Caco-2 (cell line): ENCODE data around the gene SRGAP1. TPM values are rescaled to one million over a fixed set of nuclear protein-coding genes. Genes with fewer than 3 reads are reported as not detected.

Experiments
- Bru-seq: library from RNA; stranded (reverse); fragments of 400-500 nt; gene quantifications from one replicate; lab custom pipeline; 2021; lab: Mats Ljungman, UMichigan
- BruChase-seq, 2 experiments: library from RNA; stranded (reverse); fragments of 400-500 nt; gene quantifications; one replicate each; lab custom pipeline; 2021; lab: Mats Ljungman, UMichigan
- BruUV-seq: library from RNA; stranded (reverse); fragments of 400-500 nt; replicated peaks from 2 replicates; lab custom pipeline; 2021; lab: Mats Ljungman, UMichigan
- CTCF ChIA-PET: fragments of 300-600 bp; sonication (Branson Sonifier 250); formaldehyde crosslinking; loops from one replicate; lab custom pipeline; 2022; ENCODE audit warnings: antibody characterized with exemption; lab: Charles Lee
- POLR2A ChIA-PET: fragments of 300-600 bp; sonication (Branson Sonifier 250); formaldehyde crosslinking; loops from one replicate; lab custom pipeline; 2022; ENCODE audit warnings: antibody characterized with exemption; lab: Charles Lee
- DNase-seq, 2 experiments: peaks; one replicate each; pipeline versions ENCODE4 v3.0.0 to v3.0.0-alpha.2; 2020 to 2022
- H3K27me3 ChIP-seq: replicated peaks from 2 replicates; pipeline ENCODE4 v1.6.0; 2011; ENCODE audit warnings: low read length; ENCODE audit not compliant: control insufficient read depth, insufficient read depth
- H3K36me3 ChIP-seq: 2 replicates; pipeline ENCODE4 v1.5.1; 2011; ENCODE audit warnings: low read length; ENCODE audit not compliant: control insufficient read depth, insufficient read depth
- H3K4me1 ChIP-seq: fragments of 250-450 bp; sonication (Bioruptor Pico); 2 replicates; pipeline ENCODE4 v1.5.1; 2020; ENCODE audit warnings: mild to moderate bottlenecking
- H3K4me3 ChIP-seq: 2 replicates; pipeline ENCODE4 v1.5.1; 2011; ENCODE audit warnings: low read depth, mild to moderate bottlenecking, control low read depth, low read length
- H3K9me3 ChIP-seq: fragments of 250-450 bp; sonication (Bioruptor Pico); 2 replicates; pipeline ENCODE4 v1.5.1; 2020; ENCODE audit warnings: mild to moderate bottlenecking, moderate library complexity
- H3K27ac Mint-ChIP-seq: one replicate; pipeline ENCODE4 v1.8.0; 2022; ENCODE audit warnings: mixed read lengths; ENCODE audit not compliant: unreplicated experiment
- H3K27me3 Mint-ChIP-seq: one replicate; pipeline ENCODE4 v1.8.0; 2022; ENCODE audit warnings: mixed read lengths; ENCODE audit not compliant: insufficient read depth, unreplicated experiment
- H3K36me3 Mint-ChIP-seq: one replicate; pipeline ENCODE4 v1.8.0; 2022; ENCODE audit warnings: mild to moderate bottlenecking, mixed read lengths; ENCODE audit not compliant: insufficient read depth, unreplicated experiment
- H3K4me1 Mint-ChIP-seq: one replicate; pipeline ENCODE4 v1.8.0; 2022; ENCODE audit warnings: low read depth, mixed read lengths; ENCODE audit not compliant: unreplicated experiment
- H3K4me3 Mint-ChIP-seq: one replicate; pipeline ENCODE4 v1.8.0; 2022; ENCODE audit warnings: mild to moderate bottlenecking, moderate library complexity, mixed read lengths; ENCODE audit not compliant: unreplicated experiment
- H3K9me3 Mint-ChIP-seq: one replicate; pipeline ENCODE4 v1.8.0; 2022; ENCODE audit warnings: mixed read lengths; ENCODE audit not compliant: unreplicated experiment
- CTCF ChIP-seq, 2 experiments: fragments of 200-600 bp in 1 of 2; IDR thresholded peaks; 1 replicate in 1 of 2; 2 replicates in 1 of 2; pipeline versions ENCODE4 v1.5.1 to v1.8.0; 2011 to 2022; ENCODE audit warnings: antibody characterized with exemption in 1 of 2, control low read depth in 1 of 2, inconsistent platforms in 1 of 2, low read depth in 1 of 2, low read length in 1 of 2, mild to moderate bottlenecking in 1 of 2, moderate library complexity in 1 of 2; ENCODE audit not compliant: insufficient read depth in 1 of 2, severe bottlenecking in 1 of 2, unreplicated experiment in 1 of 2
- intact Hi-C: fragments of 100-400 bp; cut with micrococcal nuclease; formaldehyde crosslinking; loops from one replicate; pipeline ENCODE4 v1.10.0; 2022; ENCODE audit not compliant: unreplicated experiment
- long read RNA-seq: library from polyadenylated mRNA; stranded (forward); transcript quantifications from one replicate; pipeline ENCODE4 v2.0.0, GENCODE V29; 2022
- total RNA-seq: library from RNA; stranded (reverse); gene quantifications from 2 replicates; pipeline ENCODE4 v1.2.3, GENCODE V29; 2022

Gene SRGAP1
- 21.7 and 22.1 TPM in 2 replicates for total RNA-seq
- percentile 89 among the genes with signal in this experiment for Bru-seq, nascent RNA
- percentile 79 among the genes with signal in this experiment for BruChase-seq, experiment 1, labeled RNA remaining after a 2-hour chase
- BruChase-seq, experiment 2, labeled RNA remaining after a 6-hour chase, result percentile 72 among the genes with signal in this experiment
- long read RNA-seq, partial matches to known transcripts, result 5 of 7 reads
- long read RNA-seq, other reads (novel, unspliced or antisense), result 2 of 7 reads

GRCh38 chr12:63844391-63845341 is at the start of gene SRGAP1:
Gene SRGAP1 (plus strand): TSS chr12:63844700. CDS start chr12:63844817, 117 bp downstream.
- H3K9me3 ChIP-seq, result no peaks in the 10 kb centered on the region
- Mint-ChIP-seq H3K27me3 (no peaks in the 10 kb centered on the region), H3K36me3 (peaks cover 22% of the 10 kb centered on the region), H3K9me3 (no peaks in the 10 kb centered on the region), H3K27ac (peak within 1 kb of the TSS; percentile 94), H3K4me3 (peak within 1 kb of the TSS; percentile 100), H3K4me1 (peaks cover 23% of the 10 kb centered on the region)
- H3K27me3 ChIP-seq, result no peaks in the 10 kb centered on the region
- no peaks in the 10 kb centered on the region for H3K36me3 ChIP-seq
- peaks cover 30% of the 10 kb centered on the region for H3K4me1 ChIP-seq
- BruUV-seq, result TSS peak; percentile 51
- CTCF ChIA-PET, result interaction anchor here (0.5 to 2.7 kb wide), 6 partner anchors 9 to 391 kb away, joined by 3 to 23 read pairs (median 4); no protein-coding TSS in a partner anchor
- POLR2A ChIA-PET, result interaction anchor here (0.5 to 1.5 kb wide), 5 partner anchors 17 to 560 kb away, joined by 3 to 4 read pairs (median 4); partner anchors contain the start of gene XPOT
- peak; percentile 51 to 59 for DNase-seq
- intact Hi-C loops, result loop anchor here (1.0 to 10.0 kb wide), 9 partner anchors 18 to 560 kb away; partner anchors contain the start of gene XPOT
- no peak for TF ChIP-seq CTCF (IDR thresholded peaks at IDR 0.05; ENCODE audit: insufficient read depth in 1 of 2, low read depth in 1 of 2, low read length in 1 of 2, severe bottlenecking in 1 of 2, unreplicated experiment in 1 of 2)
- H3K4me3 ChIP-seq, result peak within 1 kb of the TSS; percentile 91

- no peak for DNase-seq
- Histone ChIP-seq H3K9me3 (no peaks in the 10 kb centered on the region), H3K36me3 (no peaks in the 10 kb centered on the region; the same call in 1 of the 2 replicates), H3K27me3 (no peaks in the 10 kb centered on the region), H3K4me1 (no peaks in the 10 kb centered on the region), H3K4me3 (no peak overlapping the region)
- intact Hi-C loops, result no loop called here
- H3K36me3 Mint-ChIP-seq, result peaks cover 6% of the 10 kb centered on the region
- H3K4me1 Mint-ChIP-seq, result no peaks in the 10 kb centered on the region
- no peaks in the 10 kb centered on the region for H3K27me3 Mint-ChIP-seq
- no peak overlapping the region for H3K4me3 Mint-ChIP-seq
- no peak for TF ChIP-seq CTCF (IDR thresholded peaks at IDR 0.05; ENCODE audit: insufficient read depth in 1 of 2, low read depth in 1 of 2, low read length in 1 of 2, severe bottlenecking in 1 of 2, unreplicated experiment in 1 of 2)
- H3K27ac Mint-ChIP-seq, result no peak overlapping the region
- ChIA-PET POLR2A (no interaction called here), CTCF (no interaction called here)
- H3K9me3 Mint-ChIP-seq, result no peaks in the 10 kb centered on the region
- no TSS peak for BruUV-seq
These were observed 49.3 kb upstream of the SRGAP1 start for GRCh38 chr12:63795032-63795687.

- Mint-ChIP-seq H3K4me1 (no peaks in the 10 kb centered on the region), H3K36me3 (no peaks in the 10 kb centered on the region), H3K4me3 (no peak overlapping the region), H3K27me3 (no peaks in the 10 kb centered on the region), H3K9me3 (no peaks in the 10 kb centered on the region), H3K27ac (no peak overlapping the region)
- ChIA-PET CTCF (no interaction called here), POLR2A (no interaction called here)
- H3K36me3 ChIP-seq, result no peaks in the 10 kb centered on the region; the same call in 1 of the 2 replicates
- no peaks in the 10 kb centered on the region for H3K27me3 ChIP-seq
- H3K4me1 ChIP-seq, result no peaks in the 10 kb centered on the region
- no peak for TF ChIP-seq CTCF (IDR thresholded peaks at IDR 0.05; ENCODE audit: insufficient read depth in 1 of 2, low read depth in 1 of 2, low read length in 1 of 2, severe bottlenecking in 1 of 2, unreplicated experiment in 1 of 2)
- H3K4me3 ChIP-seq, result no peak overlapping the region
- intact Hi-C loops, result no loop called here
- no peak for DNase-seq
- no TSS peak for BruUV-seq
- no peaks in the 10 kb centered on the region for H3K9me3 ChIP-seq
These were observed 48.6 kb upstream of the SRGAP1 start for GRCh38 chr12:63795944-63796343.
